ENCODE results near the gene FBXL7.

DNA sequence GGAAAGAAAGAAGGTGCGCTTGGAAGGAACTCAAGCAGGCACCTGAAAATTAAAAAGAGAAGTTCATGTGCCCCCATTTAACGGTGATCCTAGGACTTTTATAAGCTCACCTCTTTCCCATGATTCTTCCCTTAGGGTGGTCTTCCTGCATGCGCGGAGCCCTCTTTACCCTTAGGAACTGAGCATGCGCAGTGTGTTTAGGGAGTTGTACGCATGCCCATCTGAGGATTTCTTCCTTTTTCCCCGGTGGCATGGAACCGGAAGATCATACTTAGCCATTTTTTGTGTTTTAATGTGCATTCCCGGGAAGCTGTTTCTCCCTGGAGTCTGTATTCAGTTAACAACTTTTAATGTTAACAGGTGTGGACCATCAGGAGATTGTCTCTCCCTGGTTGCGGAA, 119.0 kb downstream of the FBXL7 start:
- no peak for TF ChIP-seq CTCF (IDR thresholded peaks at IDR 0.05; ENCODE audit: low read depth, low read length, missing input control)
- TF ChIP-seq SP1 (IDR thresholded peaks at IDR 0.05), result no peak
- no peak for TF ChIP-seq RAD21 (IDR thresholded peaks at IDR 0.05)
- TF ChIP-seq, protein P1, sequence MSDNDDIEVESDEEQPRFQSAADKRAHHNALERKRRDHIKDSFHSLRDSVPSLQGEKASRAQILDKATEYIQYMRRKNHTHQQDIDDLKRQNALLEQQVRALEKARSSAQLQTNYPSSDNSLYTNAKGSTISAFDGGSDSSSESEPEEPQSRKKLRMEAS (IDR thresholded peaks at IDR 0.05), result no peak
- no peak for TF ChIP-seq GABPA (IDR thresholded peaks at IDR 0.05 in 1 of 2, conservative IDR thresholded peaks at IDR 0.05 in 1 of 2)
- TF ChIP-seq, protein P2, sequence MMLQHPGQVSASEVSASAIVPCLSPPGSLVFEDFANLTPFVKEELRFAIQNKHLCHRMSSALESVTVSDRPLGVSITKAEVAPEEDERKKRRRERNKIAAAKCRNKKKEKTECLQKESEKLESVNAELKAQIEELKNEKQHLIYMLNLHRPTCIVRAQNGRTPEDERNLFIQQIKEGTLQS (IDR thresholded peaks at IDR 0.05), result no peak

Data from liver (tissue), 3 donors.